Neural crest cell (in vitro differentiated cells): ENCODE data around the gene PTH1R. TPM values are rescaled to one million over a fixed set of nuclear protein-coding genes. Genes with fewer than 3 reads are reported as not detected.

Source experiments
- DNase-seq: peaks from one replicate; pipeline ENCODE4 v3.0.0; 2021; ENCODE audit warnings: low read depth, mixed read lengths, low spot score
- H3K27ac Mint-ChIP-seq: one replicate; pipeline ENCODE4 v1.8.0; 2021; ENCODE audit warnings: mild to moderate bottlenecking, mixed read lengths; ENCODE audit not compliant: unreplicated experiment
- H3K27me3 Mint-ChIP-seq: 2 replicates; pipeline ENCODE4 v1.8.0; 2021; ENCODE audit warnings: low read depth, mild to moderate bottlenecking, mixed read lengths
- H3K36me3 Mint-ChIP-seq: 2 replicates; pipeline ENCODE4 v1.8.0; 2021; ENCODE audit warnings: low read depth, mild to moderate bottlenecking, mixed read lengths
- H3K4me1 Mint-ChIP-seq: 2 replicates; pipeline ENCODE4 v1.8.0; 2021; ENCODE audit warnings: mixed read lengths
- H3K4me3 Mint-ChIP-seq: one replicate; pipeline ENCODE4 v1.8.0; 2021; ENCODE audit warnings: mild to moderate bottlenecking, mixed read lengths
- H3K9me3 Mint-ChIP-seq: 2 replicates; pipeline ENCODE4 v1.8.0; 2021; ENCODE audit warnings: mixed read lengths
- CTCF ChIP-seq: fragments of 200-600 bp; sonication (generic); conservative IDR thresholded peaks from 2 replicates; pipeline ENCODE4 v1.5.0; 2021; ENCODE audit warnings: antibody characterized with exemption, mild to moderate bottlenecking
- total RNA-seq: library from RNA; stranded (reverse); gene quantifications from 2 replicates; pipeline ENCODE4 v1.2.1, GENCODE V29; 2021

The PTH1R gene
- total RNA-seq, 1 donor from 2014 or later, result 0.14 TPM

GRCh38 chr3:46883830-46884185, 6.3 kb downstream of the PTH1R start:
- H3K4me1 Mint-ChIP-seq, result no peaks in the 10 kb centered on the region

GRCh38 chr3:46884427-46884826, 6.9 kb downstream of the PTH1R start:
- H3K4me3 Mint-ChIP-seq, result peak overlapping the region; percentile 79

More at GRCh38 chr3:46883830-46884185, 6.3 kb downstream of the PTH1R start:
- Mint-ChIP-seq H3K36me3 (no peaks in the 10 kb centered on the region), H3K27ac (no peak overlapping the region), H3K4me3 (peak overlapping the region; percentile 70), H3K27me3 (peaks cover 78% of the 10 kb centered on the region), H3K9me3 (no peaks in the 10 kb centered on the region)
- no peak for TF ChIP-seq CTCF
- DNase-seq, result no peak

GRCh38 chr3:46884929-46885328, 7.4 kb downstream of the PTH1R start:
- Mint-ChIP-seq H3K27me3 (peaks cover 68% of the 10 kb centered on the region), H3K4me3 (peak overlapping the region; percentile 79), H3K36me3 (no peaks in the 10 kb centered on the region)

More at GRCh38 chr3:46884427-46884826, 6.9 kb downstream of the PTH1R start:
- no peak for DNase-seq
- TF ChIP-seq CTCF, result no peak
- Mint-ChIP-seq H3K27ac (no peak overlapping the region), H3K9me3 (no peaks in the 10 kb centered on the region), H3K4me1 (no peaks in the 10 kb centered on the region), H3K36me3 (no peaks in the 10 kb centered on the region), H3K27me3 (peaks cover 73% of the 10 kb centered on the region)

GRCh38 chr3:46885612-46886011, 8.1 kb downstream of the PTH1R start:
- no peaks in the 10 kb centered on the region for H3K9me3 Mint-ChIP-seq
- TF ChIP-seq CTCF, result no peak
- H3K36me3 Mint-ChIP-seq, result no peaks in the 10 kb centered on the region
- DNase-seq, result no peak
- peaks cover 61% of the 10 kb centered on the region for H3K27me3 Mint-ChIP-seq
- no peak overlapping the region for H3K27ac Mint-ChIP-seq
- no peaks in the 10 kb centered on the region for H3K4me1 Mint-ChIP-seq
- peak overlapping the region; percentile 79 for H3K4me3 Mint-ChIP-seq

More at GRCh38 chr3:46884929-46885328, 7.4 kb downstream of the PTH1R start:
- Mint-ChIP-seq H3K4me1 (no peaks in the 10 kb centered on the region), H3K9me3 (no peaks in the 10 kb centered on the region), H3K27ac (no peak overlapping the region)
- DNase-seq, result no peak
- no peak for TF ChIP-seq CTCF

GRCh38 chr3:46887980-46888494, 10.5 kb downstream of the PTH1R start:
- DNase-seq, result no peak
- H3K9me3 Mint-ChIP-seq, result no peaks in the 10 kb centered on the region
- H3K27ac Mint-ChIP-seq, result no peak overlapping the region
- TF ChIP-seq CTCF, result no peak
- peaks cover 61% of the 10 kb centered on the region for H3K27me3 Mint-ChIP-seq
- no peak overlapping the region for H3K4me3 Mint-ChIP-seq
- H3K36me3 Mint-ChIP-seq, result no peaks in the 10 kb centered on the region
- peaks cover 15% of the 10 kb centered on the region for H3K4me1 Mint-ChIP-seq
